Measurements from ENCODE around the gene CALML6.

DNA sequence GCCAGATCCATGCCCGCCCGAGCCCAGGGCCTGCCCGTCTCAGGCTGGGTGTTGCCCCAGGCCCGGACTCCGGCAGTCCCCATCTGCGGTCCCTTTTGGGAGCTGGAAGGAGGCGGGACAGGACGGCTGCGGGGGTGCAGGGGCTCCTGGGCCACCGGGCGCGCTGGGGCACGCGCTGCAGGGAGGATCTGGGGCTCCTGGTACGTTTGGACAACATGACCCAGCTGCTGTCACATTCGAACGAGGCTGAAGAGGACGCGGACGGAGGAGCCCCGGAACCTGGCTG, 6.6 kb upstream of the CALML6 start:
- TF ChIP-seq, protein P1, sequence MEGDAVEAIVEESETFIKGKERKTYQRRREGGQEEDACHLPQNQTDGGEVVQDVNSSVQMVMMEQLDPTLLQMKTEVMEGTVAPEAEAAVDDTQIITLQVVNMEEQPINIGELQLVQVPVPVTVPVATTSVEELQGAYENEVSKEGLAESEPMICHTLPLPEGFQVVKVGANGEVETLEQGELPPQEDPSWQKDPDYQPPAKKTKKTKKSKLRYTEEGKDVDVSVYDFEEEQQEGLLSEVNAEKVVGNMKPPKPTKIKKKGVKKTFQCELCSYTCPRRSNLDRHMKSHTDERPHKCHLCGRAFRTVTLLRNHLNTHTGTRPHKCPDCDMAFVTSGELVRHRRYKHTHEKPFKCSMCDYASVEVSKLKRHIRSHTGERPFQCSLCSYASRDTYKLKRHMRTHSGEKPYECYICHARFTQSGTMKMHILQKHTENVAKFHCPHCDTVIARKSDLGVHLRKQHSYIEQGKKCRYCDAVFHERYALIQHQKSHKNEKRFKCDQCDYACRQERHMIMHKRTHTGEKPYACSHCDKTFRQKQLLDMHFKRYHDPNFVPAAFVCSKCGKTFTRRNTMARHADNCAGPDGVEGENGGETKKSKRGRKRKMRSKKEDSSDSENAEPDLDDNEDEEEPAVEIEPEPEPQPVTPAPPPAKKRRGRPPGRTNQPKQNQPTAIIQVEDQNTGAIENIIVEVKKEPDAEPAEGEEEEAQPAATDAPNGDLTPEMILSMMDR (IDR thresholded peaks at IDR 0.05) = no peak
- no peak for TF ChIP-seq POLR2A (IDR thresholded peaks at IDR 0.05)

All from body of pancreas (tissue), 4 donors.